Transverse colon (tissue), 4 donors: ENCODE results near the gene DPF3.

Experiments used
- POLR2A ChIP-seq: fragments of 450-650 bp; IDR thresholded peaks from one replicate; pipeline ENCODE4 v1.6.1; 2016; ENCODE audit warnings: antibody characterized with exemption, mild to moderate bottlenecking, moderate library complexity
- POLR2AphosphoS5 ChIP-seq, 3 donors: sonication (generic); formaldehyde crosslinking; IDR thresholded peaks; one replicate each; pipeline ENCODE4 v1.6.1; 2016; ENCODE audit warnings: antibody characterized with exemption in 3 of 3
- TF ChIP-seq, protein P1 (sequence below), 5 experiments: fragments of 200-600 bp in 3 of 5; fragments of 450-650 bp in 2 of 5; sonication (generic) in 3 of 5; IDR thresholded peaks; 1 replicate in 2 of 5; 2 replicates in 3 of 5; pipeline ENCODE4 v1.5.1; 2016 to 2017; ENCODE audit warnings: antibody characterized with exemption in 5 of 5, inconsistent platforms in 3 of 5, mild to moderate bottlenecking in 2 of 5, moderate library complexity in 1 of 5

- TF ChIP-seq, protein P1, sequence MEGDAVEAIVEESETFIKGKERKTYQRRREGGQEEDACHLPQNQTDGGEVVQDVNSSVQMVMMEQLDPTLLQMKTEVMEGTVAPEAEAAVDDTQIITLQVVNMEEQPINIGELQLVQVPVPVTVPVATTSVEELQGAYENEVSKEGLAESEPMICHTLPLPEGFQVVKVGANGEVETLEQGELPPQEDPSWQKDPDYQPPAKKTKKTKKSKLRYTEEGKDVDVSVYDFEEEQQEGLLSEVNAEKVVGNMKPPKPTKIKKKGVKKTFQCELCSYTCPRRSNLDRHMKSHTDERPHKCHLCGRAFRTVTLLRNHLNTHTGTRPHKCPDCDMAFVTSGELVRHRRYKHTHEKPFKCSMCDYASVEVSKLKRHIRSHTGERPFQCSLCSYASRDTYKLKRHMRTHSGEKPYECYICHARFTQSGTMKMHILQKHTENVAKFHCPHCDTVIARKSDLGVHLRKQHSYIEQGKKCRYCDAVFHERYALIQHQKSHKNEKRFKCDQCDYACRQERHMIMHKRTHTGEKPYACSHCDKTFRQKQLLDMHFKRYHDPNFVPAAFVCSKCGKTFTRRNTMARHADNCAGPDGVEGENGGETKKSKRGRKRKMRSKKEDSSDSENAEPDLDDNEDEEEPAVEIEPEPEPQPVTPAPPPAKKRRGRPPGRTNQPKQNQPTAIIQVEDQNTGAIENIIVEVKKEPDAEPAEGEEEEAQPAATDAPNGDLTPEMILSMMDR (IDR thresholded peaks at IDR 0.05) = no peak
- no peak for TF ChIP-seq POLR2AphosphoS5 (IDR thresholded peaks at IDR 0.05)
- no peak for TF ChIP-seq POLR2A
These were observed 9.9 kb downstream of the DPF3 start for GRCh38 chr14:72883961-72884360.
